Liver (tissue), 3 donors: ENCODE results near the gene PLEKHM2.

ENCODE experiments used
- EGR1 ChIP-seq, 2 donors: IDR thresholded peaks; 2 replicates each; pipeline ENCODE4 v1.6.1; 2016 to 2018; ENCODE audit warnings: antibody characterized with exemption in 2 of 2, low read depth in 2 of 2
- GABPA ChIP-seq, 2 donors: IDR thresholded peaks in 1 of 2; conservative IDR thresholded peaks in 1 of 2; 2 replicates each; pipeline ENCODE4 v1.6.1; 2016; ENCODE audit warnings: antibody characterized with exemption in 2 of 2, mild to moderate bottlenecking in 1 of 2, moderate library complexity in 1 of 2
- RAD21 ChIP-seq, 2 donors: IDR thresholded peaks; 2 replicates each; pipeline ENCODE4 v1.6.1; 2016; ENCODE audit warnings: antibody characterized with exemption in 2 of 2, mild to moderate bottlenecking in 2 of 2
- TAF1 ChIP-seq: conservative IDR thresholded peaks from 2 replicates; pipeline ENCODE4 v1.6.1; 2016; ENCODE audit warnings: antibody characterized with exemption, mild to moderate bottlenecking
- YY1 ChIP-seq: IDR thresholded peaks from 2 replicates; pipeline ENCODE4 v1.6.1; 2016; ENCODE audit warnings: antibody characterized with exemption, mild to moderate bottlenecking
- TF ChIP-seq, protein P1 (sequence below): fragments of 150-350 bp; IDR thresholded peaks from 2 replicates; pipeline ENCODE4 v1.5.1; 2017; ENCODE audit warnings: improper control_type of control experiment, low read depth, low read length; ENCODE audit not compliant: missing input control
- TF ChIP-seq, protein P2 (sequence below): IDR thresholded peaks from 2 replicates; pipeline ENCODE4 v1.6.1; 2016; ENCODE audit warnings: antibody characterized with exemption, mild to moderate bottlenecking
- TF ChIP-seq, protein P3 (sequence below): IDR thresholded peaks from 2 replicates; pipeline ENCODE4 v1.6.1; 2016; ENCODE audit warnings: antibody characterized with exemption
- TF ChIP-seq, protein P4 (sequence below): IDR thresholded peaks from 2 replicates; pipeline ENCODE4 v1.6.1; 2016; ENCODE audit warnings: antibody characterized with exemption
- donor health status: healthy.
- donor health status: healthy.

DNA sequence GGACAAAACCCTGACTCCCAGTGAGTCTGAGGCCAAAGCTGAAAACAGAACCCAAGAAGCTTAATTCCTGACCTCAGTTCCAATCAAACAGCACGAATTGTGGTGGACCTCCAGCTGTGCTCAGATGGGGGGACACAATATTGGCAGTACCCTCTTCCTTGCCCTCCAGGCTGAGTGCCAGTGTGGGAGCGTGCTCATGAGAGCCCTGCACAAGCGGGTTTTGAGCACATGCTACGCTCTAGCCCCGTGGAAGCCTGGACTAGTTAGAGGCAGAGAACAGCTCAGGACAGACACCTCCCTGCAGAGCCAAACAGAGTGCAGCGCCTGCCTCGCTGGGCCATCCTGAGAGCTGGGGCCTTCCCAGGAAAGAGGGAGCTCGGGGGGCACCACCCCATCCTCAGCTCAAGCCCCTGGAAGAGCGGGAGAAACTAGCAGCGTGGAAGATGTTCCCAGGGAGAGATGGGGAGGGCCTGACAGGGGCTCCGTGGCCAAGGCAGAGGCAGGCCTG lies 49.2 kb downstream of the PLEKHM2 start:
- TF ChIP-seq YY1 (no peak), TAF1 (no peak), GABPA (IDR thresholded peaks at IDR 0.05 in 1 of 2, conservative IDR thresholded peaks at IDR 0.05 in 1 of 2) (no peak), EGR1 (IDR thresholded peaks at IDR 0.05; ENCODE audit: low read depth in 2 of 2) (no peak), RAD21 (IDR thresholded peaks at IDR 0.05) (no peak)
- TF ChIP-seq, protein P1, sequence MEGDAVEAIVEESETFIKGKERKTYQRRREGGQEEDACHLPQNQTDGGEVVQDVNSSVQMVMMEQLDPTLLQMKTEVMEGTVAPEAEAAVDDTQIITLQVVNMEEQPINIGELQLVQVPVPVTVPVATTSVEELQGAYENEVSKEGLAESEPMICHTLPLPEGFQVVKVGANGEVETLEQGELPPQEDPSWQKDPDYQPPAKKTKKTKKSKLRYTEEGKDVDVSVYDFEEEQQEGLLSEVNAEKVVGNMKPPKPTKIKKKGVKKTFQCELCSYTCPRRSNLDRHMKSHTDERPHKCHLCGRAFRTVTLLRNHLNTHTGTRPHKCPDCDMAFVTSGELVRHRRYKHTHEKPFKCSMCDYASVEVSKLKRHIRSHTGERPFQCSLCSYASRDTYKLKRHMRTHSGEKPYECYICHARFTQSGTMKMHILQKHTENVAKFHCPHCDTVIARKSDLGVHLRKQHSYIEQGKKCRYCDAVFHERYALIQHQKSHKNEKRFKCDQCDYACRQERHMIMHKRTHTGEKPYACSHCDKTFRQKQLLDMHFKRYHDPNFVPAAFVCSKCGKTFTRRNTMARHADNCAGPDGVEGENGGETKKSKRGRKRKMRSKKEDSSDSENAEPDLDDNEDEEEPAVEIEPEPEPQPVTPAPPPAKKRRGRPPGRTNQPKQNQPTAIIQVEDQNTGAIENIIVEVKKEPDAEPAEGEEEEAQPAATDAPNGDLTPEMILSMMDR = no peak
- TF ChIP-seq, protein P2, sequence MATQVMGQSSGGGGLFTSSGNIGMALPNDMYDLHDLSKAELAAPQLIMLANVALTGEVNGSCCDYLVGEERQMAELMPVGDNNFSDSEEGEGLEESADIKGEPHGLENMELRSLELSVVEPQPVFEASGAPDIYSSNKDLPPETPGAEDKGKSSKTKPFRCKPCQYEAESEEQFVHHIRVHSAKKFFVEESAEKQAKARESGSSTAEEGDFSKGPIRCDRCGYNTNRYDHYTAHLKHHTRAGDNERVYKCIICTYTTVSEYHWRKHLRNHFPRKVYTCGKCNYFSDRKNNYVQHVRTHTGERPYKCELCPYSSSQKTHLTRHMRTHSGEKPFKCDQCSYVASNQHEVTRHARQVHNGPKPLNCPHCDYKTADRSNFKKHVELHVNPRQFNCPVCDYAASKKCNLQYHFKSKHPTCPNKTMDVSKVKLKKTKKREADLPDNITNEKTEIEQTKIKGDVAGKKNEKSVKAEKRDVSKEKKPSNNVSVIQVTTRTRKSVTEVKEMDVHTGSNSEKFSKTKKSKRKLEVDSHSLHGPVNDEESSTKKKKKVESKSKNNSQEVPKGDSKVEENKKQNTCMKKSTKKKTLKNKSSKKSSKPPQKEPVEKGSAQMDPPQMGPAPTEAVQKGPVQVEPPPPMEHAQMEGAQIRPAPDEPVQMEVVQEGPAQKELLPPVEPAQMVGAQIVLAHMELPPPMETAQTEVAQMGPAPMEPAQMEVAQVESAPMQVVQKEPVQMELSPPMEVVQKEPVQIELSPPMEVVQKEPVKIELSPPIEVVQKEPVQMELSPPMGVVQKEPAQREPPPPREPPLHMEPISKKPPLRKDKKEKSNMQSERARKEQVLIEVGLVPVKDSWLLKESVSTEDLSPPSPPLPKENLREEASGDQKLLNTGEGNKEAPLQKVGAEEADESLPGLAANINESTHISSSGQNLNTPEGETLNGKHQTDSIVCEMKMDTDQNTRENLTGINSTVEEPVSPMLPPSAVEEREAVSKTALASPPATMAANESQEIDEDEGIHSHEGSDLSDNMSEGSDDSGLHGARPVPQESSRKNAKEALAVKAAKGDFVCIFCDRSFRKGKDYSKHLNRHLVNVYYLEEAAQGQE = no peak
- TF ChIP-seq, protein P3, sequence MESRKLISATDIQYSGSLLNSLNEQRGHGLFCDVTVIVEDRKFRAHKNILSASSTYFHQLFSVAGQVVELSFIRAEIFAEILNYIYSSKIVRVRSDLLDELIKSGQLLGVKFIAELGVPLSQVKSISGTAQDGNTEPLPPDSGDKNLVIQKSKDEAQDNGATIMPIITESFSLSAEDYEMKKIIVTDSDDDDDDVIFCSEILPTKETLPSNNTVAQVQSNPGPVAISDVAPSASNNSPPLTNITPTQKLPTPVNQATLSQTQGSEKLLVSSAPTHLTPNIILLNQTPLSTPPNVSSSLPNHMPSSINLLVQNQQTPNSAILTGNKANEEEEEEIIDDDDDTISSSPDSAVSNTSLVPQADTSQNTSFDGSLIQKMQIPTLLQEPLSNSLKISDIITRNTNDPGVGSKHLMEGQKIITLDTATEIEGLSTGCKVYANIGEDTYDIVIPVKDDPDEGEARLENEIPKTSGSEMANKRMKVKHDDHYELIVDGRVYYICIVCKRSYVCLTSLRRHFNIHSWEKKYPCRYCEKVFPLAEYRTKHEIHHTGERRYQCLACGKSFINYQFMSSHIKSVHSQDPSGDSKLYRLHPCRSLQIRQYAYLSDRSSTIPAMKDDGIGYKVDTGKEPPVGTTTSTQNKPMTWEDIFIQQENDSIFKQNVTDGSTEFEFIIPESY = no peak
- TF ChIP-seq, protein P4, sequence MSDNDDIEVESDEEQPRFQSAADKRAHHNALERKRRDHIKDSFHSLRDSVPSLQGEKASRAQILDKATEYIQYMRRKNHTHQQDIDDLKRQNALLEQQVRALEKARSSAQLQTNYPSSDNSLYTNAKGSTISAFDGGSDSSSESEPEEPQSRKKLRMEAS = no peak
